Panc1 (cell line): ENCODE measurements around the gene SYAP1. TPM values are rescaled to one million over a fixed set of nuclear protein-coding genes. Genes with fewer than 3 reads are reported as not detected.

Experiments
- ATAC-seq: fragments of 200-7000 bp; cut with Tn5 transposase; 2 replicates; pipeline ENCODE4 v1.9.1; 2020; ENCODE audit warnings: mild to moderate bottlenecking, moderate library complexity
- BruUV-seq: library from RNA; stranded (reverse); fragments of 400-500 nt; replicated peaks from 2 replicates; lab custom pipeline; 2021; lab: Mats Ljungman, UMichigan
- CTCF ChIA-PET: fragments of 300-600 bp; sonication (Branson Sonifier 250); formaldehyde crosslinking; loops from one replicate; lab custom pipeline; 2022; ENCODE audit warnings: antibody characterized with exemption; lab: Charles Lee
- POLR2A ChIA-PET: fragments of 300-600 bp; sonication (Branson Sonifier 250); formaldehyde crosslinking; loops from one replicate; lab custom pipeline; 2022; ENCODE audit warnings: antibody characterized with exemption; lab: Charles Lee
- DNase-seq: peaks from one replicate; pipeline ENCODE4 v3.0.0-alpha.2; 2010; ENCODE audit warnings: low read depth, low spot score
- H3K27ac ChIP-seq: 2 replicates; pipeline ENCODE4 v1.5.1; 2011; ENCODE audit warnings: mild to moderate bottlenecking, low read length, inconsistent platforms
- H3K27me3 ChIP-seq: fragments of 200-500 bp; sonication (Bioruptor generic); 2 replicates; pipeline ENCODE4 v1.6.0; 2014; ENCODE audit warnings: low read length, inconsistent platforms; ENCODE audit not compliant: control insufficient read depth, insufficient read depth
- H3K36me3 ChIP-seq: fragments of 200-500 bp; sonication (Bioruptor generic); 2 replicates; pipeline ENCODE4 v1.5.1; 2014; ENCODE audit warnings: inconsistent platforms, mild to moderate bottlenecking, low read length, moderate library complexity; ENCODE audit not compliant: control insufficient read depth, insufficient read depth
- H3K4me1 ChIP-seq: 2 replicates; pipeline ENCODE4 v1.5.1; 2011; ENCODE audit warnings: inconsistent platforms, mild to moderate bottlenecking, low read length, moderate library complexity; ENCODE audit not compliant: control insufficient read depth, insufficient read depth
- H3K4me3 ChIP-seq, 2 experiments: 2 replicates each; pipeline ENCODE4 v1.5.1; 2011 to 2012; ENCODE audit warnings: low read depth in 2 of 2, low read length in 2 of 2, mild to moderate bottlenecking in 2 of 2, inconsistent platforms in 1 of 2, moderate library complexity in 1 of 2
- H3K9me3 ChIP-seq: fragments of 200-500 bp; sonication (Bioruptor generic); 2 replicates; pipeline ENCODE4 v1.5.1; 2014; ENCODE audit warnings: low read depth, mild to moderate bottlenecking, inconsistent platforms, low read length, moderate library complexity; ENCODE audit not compliant: control insufficient read depth, insufficient read depth
- SIN3A ChIP-seq: IDR thresholded peaks from 2 replicates; pipeline ENCODE4 v1.6.1; 2012; ENCODE audit warnings: low read depth, mild to moderate bottlenecking, low read length, moderate library complexity, borderline replicate concordance; ENCODE audit not compliant: insufficient read depth
- in situ Hi-C: cut with HindIII; loops from 2 replicates; pipeline ENCODE4 v1.10.0; 2016; ENCODE audit warnings: low sequenced_read_pairs, low pct_unique_long_range_greater_than_20kb
- intact Hi-C: fragments of 100-400 bp; cut with micrococcal nuclease; formaldehyde crosslinking; loops from one replicate; pipeline ENCODE4 v1.10.0; 2022; ENCODE audit not compliant: unreplicated experiment
- total RNA-seq: library from RNA; stranded (reverse); gene quantifications from one replicate; pipeline ENCODE4 v1.2.1, GENCODE V29; 2021; ENCODE audit not compliant: unreplicated experiment
- TF ChIP-seq, protein P1 (sequence below): fragments of 450-650 bp; IDR thresholded peaks from 2 replicates; pipeline ENCODE4 v1.5.1; 2017; ENCODE audit warnings: mild to moderate bottlenecking
- TF ChIP-seq, protein P2 (sequence below), 2 experiments: IDR thresholded peaks; 2 replicates each; pipeline ENCODE4 v1.6.1; 2011 to 2012; ENCODE audit warnings: low read depth in 2 of 2, control low read depth in 1 of 2, low read length in 1 of 2, mild to moderate bottlenecking in 1 of 2, moderate library complexity in 1 of 2; ENCODE audit not compliant: insufficient read depth in 1 of 2

Gene SYAP1
- total RNA-seq, 1 experiment from 2014 or later: 23.4 TPM

DNA sequence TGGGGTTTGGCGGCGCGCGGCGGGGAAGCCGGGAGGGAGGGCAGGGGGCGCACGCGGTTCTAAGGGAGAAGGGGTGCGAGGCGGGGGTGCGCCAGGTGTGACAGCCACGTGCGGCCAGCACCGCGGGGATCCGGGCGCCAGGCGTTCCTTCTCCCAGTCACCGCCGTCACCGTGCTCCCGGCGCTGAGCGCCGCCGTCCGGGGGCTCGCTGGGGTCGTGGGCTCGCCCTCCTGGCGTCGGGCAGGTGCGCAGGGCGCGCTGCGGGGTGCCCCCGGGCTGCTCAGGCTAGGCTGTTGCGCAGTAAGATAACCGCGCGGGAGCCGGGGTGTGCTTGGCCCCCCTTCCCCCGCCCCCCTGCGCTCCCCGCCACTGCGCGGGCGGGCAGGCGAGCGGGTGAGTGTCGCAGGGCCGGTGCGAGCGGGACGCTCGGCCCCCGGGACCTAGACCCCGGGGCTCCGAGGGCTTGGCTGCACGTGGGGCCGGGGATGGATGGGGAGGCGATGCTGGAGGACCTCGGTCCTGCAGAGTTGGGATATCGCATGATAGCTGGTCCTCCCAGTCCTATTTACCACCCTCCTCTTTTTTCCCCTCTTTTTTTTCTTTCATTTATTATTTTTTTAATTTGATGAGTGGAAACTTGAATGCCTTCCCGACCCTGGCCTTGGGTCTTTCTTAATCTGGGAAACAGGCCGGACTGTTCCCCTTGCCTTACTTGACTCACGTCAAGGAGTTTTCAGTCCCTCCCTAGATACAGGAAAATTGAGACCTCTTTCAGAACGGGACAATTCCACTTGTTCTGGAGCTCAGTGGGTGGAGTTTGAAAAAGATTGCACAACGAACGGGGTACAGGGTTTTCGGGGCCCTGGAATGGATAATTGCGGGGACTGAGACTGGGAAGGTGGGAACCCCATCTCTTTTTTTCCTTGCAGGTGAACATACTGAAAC is 67.7 kb downstream of the SYAP1 start:
- 0 out of 2 replicates have a peak, but pooled peaks have one; percentile 19 for TF ChIP-seq SIN3A
- TF ChIP-seq, protein P1, sequence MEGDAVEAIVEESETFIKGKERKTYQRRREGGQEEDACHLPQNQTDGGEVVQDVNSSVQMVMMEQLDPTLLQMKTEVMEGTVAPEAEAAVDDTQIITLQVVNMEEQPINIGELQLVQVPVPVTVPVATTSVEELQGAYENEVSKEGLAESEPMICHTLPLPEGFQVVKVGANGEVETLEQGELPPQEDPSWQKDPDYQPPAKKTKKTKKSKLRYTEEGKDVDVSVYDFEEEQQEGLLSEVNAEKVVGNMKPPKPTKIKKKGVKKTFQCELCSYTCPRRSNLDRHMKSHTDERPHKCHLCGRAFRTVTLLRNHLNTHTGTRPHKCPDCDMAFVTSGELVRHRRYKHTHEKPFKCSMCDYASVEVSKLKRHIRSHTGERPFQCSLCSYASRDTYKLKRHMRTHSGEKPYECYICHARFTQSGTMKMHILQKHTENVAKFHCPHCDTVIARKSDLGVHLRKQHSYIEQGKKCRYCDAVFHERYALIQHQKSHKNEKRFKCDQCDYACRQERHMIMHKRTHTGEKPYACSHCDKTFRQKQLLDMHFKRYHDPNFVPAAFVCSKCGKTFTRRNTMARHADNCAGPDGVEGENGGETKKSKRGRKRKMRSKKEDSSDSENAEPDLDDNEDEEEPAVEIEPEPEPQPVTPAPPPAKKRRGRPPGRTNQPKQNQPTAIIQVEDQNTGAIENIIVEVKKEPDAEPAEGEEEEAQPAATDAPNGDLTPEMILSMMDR: no peak
- DNase-seq (no peak), ATAC-seq (no peak)
- H3K4me3 ChIP-seq: peak overlapping the region; percentile 53 to 60
- H3K27me3 ChIP-seq: no peaks in the 10 kb centered on the region
- intact Hi-C loops (no loop called here), in situ Hi-C loops (no loop called here)
- H3K27ac ChIP-seq: no peak overlapping the region
- BruUV-seq: no TSS peak
- no peaks in the 10 kb centered on the region; the same call in 1 of the 2 replicates for H3K36me3 ChIP-seq
- no peaks in the 10 kb centered on the region for H3K4me1 ChIP-seq
- H3K9me3 ChIP-seq: no peaks in the 10 kb centered on the region
- ChIA-PET CTCF (no interaction called here), POLR2A (no interaction called here)

DNA sequence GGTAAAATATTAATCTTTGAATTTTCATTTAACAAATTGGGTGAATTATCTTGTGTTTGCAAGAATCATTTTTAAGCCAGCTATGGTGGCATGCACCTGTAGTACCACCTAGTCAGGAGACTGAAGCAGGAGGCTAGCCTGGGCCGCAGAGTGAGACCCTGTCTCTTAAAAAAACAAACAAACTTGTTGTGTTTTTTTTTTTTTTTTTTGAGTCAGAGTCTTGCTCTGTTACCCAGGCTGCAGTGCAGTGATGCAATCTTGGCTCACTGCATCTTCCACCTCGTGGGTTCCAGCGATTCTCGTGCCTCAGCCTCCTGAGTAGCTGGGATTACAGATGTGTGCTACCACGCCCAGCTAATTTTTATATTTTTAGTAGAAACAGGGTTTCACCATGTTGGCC is 69.1 kb downstream of the SYAP1 start:
- H3K27ac ChIP-seq: no peak overlapping the region
- ATAC-seq (no peak), DNase-seq (no peak)
- H3K9me3 ChIP-seq: no peaks in the 10 kb centered on the region
- H3K27me3 ChIP-seq: no peaks in the 10 kb centered on the region
- H3K36me3 ChIP-seq: no peaks in the 10 kb centered on the region; the same call in 1 of the 2 replicates
- TF ChIP-seq, protein P1: no peak
- no peak for TF ChIP-seq SIN3A
- TF ChIP-seq, protein P2, sequence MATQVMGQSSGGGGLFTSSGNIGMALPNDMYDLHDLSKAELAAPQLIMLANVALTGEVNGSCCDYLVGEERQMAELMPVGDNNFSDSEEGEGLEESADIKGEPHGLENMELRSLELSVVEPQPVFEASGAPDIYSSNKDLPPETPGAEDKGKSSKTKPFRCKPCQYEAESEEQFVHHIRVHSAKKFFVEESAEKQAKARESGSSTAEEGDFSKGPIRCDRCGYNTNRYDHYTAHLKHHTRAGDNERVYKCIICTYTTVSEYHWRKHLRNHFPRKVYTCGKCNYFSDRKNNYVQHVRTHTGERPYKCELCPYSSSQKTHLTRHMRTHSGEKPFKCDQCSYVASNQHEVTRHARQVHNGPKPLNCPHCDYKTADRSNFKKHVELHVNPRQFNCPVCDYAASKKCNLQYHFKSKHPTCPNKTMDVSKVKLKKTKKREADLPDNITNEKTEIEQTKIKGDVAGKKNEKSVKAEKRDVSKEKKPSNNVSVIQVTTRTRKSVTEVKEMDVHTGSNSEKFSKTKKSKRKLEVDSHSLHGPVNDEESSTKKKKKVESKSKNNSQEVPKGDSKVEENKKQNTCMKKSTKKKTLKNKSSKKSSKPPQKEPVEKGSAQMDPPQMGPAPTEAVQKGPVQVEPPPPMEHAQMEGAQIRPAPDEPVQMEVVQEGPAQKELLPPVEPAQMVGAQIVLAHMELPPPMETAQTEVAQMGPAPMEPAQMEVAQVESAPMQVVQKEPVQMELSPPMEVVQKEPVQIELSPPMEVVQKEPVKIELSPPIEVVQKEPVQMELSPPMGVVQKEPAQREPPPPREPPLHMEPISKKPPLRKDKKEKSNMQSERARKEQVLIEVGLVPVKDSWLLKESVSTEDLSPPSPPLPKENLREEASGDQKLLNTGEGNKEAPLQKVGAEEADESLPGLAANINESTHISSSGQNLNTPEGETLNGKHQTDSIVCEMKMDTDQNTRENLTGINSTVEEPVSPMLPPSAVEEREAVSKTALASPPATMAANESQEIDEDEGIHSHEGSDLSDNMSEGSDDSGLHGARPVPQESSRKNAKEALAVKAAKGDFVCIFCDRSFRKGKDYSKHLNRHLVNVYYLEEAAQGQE (IDR thresholded peaks at IDR 0.05; ENCODE audit: insufficient read depth in 1 of 2, low read depth in 2 of 2, low read length in 1 of 2): no peak
- in situ Hi-C loops (no loop called here), intact Hi-C loops (no loop called here)
- POLR2A ChIA-PET: interaction anchor here (0.7 kb wide), 1 partner anchor 17 kb away, joined by 3 read pairs; no protein-coding TSS in a partner anchor
- H3K4me3 ChIP-seq: no peak overlapping the region
- no peaks in the 10 kb centered on the region for H3K4me1 ChIP-seq
- CTCF ChIA-PET: no interaction called here
- no TSS peak for BruUV-seq
